Left renal cortex interstitium (tissue), 4 donors: ENCODE results near the gene FILIP1. TPM values are rescaled to one million over a fixed set of nuclear protein-coding genes. Genes with fewer than 3 reads are reported as not detected.

Source experiments
- DNase-seq, 4 donors: peaks; one replicate each; pipeline ENCODE4 v3.0.0-alpha.2; 2013; ENCODE audit warnings: low read depth in 4 of 4, low spot score in 2 of 4, missing footprints in 1 of 4
- polyA plus RNA-seq, 4 donors: library from polyadenylated mRNA; unstranded; fragments of 120-200 nt; gene quantifications; one replicate each; pipeline ENCODE4 v1.2.1, GENCODE V29; 2013; ENCODE audit not compliant: insufficient read length in 4 of 4

FILIP1 gene
- polyA plus RNA-seq, 4 donors: 2.4 to 3.2 (median 3.0) TPM

GRCh38 chr6:75349262-75349984 lies 144.2 kb downstream of the FILIP1 start:
- peak in 1 of 4 donors; percentile 26 for DNase-seq

- DNase-seq: no peak
These were observed 144.7 kb downstream of the FILIP1 start for GRCh38 chr6:75348882-75349261.

- no peak for DNase-seq
These were observed 145.5 kb downstream of the FILIP1 start for GRCh38 chr6:75347898-75348610.

GRCh38 chr6:75345413-75345812 lies 148.2 kb downstream of the FILIP1 start:
- no peak for DNase-seq

GRCh38 chr6:75344455-75344854 lies 149.1 kb downstream of the FILIP1 start:
- DNase-seq: no peak

GRCh38 chr6:75344021-75344420 lies 149.6 kb downstream of the FILIP1 start:
- no peak for DNase-seq

DNA sequence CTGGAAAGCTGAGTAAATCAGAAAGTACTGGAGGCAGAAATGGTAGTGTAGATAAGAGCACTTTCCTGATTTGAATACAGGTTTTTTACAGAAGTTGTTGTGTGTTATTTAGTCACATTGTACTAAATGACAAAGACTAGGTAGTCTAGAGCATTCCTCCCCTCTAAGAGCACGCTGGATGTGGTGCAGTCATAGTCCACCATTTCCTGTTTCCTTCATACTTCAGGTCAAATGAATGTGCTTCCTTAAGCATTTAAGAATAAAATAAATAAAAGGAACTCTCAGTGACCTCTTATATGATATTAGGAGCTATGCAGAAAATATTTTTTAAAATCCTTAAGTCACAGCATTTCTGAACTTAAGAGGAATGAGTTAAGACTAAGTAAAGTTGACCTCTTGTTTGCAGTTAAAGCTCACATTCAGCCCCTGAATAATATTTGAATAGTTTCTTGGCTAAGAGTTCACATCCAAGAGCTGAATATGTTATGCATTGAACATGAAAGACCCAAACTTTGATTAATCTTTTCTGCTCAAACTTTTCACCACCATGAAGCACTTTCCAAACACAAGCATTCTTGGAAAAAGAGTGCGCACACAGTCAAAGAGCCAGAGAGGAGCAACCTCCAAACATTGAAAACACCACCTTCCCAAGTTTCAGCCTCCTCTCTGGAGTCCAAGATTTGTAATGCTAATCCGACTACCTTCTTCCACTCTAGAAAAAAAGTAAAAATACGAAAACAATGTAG lies 155.6 kb downstream of the FILIP1 start:
- no peak for DNase-seq

DNA sequence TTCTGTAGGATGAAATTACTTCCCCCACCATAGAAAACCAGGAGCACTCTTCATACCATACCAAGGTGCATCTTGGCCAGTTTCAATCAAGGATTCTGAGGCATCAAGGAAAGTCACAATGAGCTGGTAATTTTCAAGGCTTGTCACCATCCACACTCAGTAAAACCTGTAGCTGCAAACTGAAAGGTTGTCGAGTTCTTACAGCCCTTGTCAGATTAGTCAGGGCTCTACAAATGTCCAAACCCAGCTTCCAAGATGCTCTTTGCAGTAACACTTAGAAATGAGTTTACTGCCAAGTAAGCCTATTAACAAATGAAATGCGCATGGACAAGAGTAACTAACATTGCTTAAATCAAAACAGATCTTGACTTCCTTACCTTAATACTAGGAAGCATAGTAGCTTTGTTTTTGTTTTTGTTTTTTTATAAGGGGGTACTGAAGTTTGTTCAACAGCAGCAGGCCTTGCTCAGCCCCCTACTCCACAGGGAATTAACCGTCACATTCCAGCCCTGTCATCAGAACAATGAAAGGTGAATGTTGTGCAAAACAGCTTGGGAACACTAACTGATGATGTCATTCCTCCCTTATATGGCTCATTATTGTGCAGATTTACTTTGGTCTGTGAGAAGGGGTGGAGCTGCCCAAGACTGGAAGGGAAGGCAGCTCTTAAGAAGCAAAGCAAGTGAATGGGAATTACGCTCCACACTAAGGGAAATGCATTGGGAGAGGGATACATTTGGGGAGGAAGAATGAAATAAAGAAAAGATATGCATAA lies 159.1 kb downstream of the FILIP1 start:
- no peak for DNase-seq

DNA sequence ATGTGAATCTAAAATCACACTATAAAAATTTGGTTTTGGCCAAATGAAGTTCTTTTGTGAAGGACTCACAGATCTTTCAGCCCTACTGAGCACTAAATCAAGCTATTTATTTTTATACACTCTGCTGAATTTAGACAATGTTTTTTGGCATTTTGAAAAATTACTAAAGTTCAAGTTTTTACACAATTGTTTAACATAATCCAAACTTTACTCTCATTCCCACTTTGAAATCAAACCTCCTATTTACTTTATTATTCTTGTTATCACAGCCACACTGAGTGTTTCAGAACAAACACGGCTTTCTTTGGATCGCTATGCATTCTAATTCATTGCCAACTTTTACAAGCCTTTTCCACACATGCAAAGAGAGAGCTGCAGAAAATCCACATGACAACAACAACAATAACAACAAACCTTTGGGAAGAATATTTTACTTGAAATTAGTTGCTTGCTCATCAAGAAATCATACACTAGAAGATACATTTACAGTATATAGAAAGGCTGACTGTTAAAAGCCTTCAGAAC lies 159.9 kb downstream of the FILIP1 start:
- DNase-seq: no peak

- DNase-seq: no peak
These were observed 162.4 kb downstream of the FILIP1 start for GRCh38 chr6:75331151-75331550.

GRCh38 chr6:75329703-75330102 lies 163.9 kb downstream of the FILIP1 start:
- DNase-seq: no peak

- no peak for DNase-seq
These were observed 165.8 kb downstream of the FILIP1 start for GRCh38 chr6:75327807-75328206.

GRCh38 chr6:75326557-75327258 lies 166.9 kb downstream of the FILIP1 start:
- no peak for DNase-seq

DNA sequence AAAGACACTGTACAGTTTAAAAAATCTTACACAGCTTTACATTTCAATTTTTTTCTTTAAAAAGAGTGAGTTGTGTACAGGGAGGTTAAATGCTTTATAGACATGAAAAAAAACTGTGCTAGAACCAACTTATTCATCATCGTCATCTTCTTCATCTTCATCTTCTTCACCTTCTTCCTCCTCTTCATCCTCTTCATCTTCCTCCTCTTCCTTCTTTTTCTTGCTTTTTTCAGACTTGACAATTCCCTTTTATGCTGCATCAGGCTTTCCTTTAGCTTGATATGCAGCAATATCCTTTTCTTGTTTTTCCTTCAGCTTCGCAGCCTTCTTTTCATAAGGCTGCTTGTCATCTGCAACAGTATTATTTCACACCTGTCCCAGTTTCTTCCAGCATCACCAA lies 174.7 kb downstream of the FILIP1 start:
- no peak for DNase-seq

DNA sequence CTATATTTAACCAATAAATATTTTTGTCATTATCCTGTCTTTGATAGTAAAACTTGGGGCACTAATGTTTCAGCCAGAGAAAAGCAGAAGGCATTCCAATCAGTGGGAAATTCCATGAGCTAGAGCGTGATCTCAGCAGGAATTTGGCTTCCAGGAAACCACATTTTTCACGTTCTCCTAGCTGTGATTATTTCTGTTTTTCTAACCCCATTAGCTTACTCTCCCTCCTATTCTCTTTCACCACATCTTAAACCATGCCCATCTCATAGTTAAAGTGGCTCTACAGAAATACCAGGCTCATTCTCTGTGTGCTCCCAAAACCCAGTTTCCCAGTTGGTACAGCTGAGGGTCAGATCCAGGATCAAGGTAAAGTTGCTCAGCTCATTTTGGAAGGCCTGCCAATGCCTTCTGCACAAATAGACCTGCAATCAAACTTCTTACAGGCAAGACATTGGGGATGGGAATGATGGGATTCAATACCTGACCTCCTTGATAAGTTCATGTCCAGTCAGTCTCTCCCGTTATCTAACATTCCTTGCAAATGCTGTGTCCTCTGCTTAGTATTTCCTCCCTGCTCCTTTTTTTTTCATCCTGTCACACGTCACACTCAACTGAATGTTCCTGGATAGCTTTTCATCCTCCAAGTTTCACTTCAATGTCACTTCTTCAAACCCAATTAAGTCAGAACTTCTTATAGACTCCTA lies 175.9 kb downstream of the FILIP1 start:
- no peak for DNase-seq

DNA sequence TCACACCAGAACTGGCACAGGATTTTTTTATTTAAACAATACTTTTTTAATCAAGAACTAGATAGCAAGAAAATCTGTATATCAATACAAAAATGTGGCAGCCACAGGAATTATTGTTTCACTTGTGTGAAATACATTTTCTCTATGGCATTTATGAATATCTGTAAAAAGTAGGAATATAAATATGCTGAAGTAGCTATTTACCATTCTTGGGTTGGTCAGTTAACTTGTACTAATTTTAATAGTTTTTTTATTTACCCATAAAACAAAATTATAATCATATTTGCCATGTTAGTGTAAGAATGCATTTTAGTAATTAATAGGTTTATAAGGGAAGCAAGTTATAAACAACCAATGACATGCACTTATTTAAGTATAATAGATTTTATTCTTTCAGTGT lies 177.6 kb downstream of the FILIP1 start:
- no peak for DNase-seq

GRCh38 chr6:75308250-75308988 lies 185.2 kb downstream of the FILIP1 start:
- no peak for DNase-seq

DNA sequence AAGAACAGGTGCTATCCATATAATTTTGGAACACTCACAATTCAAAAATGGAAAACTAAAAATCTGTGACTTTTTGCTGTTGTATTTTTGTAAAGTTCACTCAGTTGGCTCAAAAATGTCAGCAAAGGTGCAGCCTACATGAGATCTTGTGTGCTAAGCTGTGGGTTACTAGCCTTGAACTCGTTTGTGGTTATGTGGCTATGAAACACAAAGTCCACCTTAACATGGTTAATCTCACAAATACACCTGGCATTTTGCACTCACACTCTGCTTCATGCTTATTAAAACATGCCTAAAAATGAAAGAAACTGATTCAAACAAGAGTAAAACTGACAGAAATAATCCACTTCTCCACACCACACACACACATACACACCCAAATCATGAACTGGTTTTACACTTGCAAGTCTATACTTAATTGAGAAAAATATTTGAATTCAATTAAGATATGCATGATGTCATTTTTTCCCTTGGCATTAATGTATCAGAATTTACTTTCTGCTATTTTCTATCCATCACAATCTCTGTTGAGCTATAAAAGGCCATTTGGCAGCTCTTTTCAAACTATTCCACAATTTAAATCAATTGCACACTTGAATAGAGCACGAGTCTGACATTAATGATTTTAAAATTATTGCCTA lies 186.1 kb downstream of the FILIP1 start:
- DNase-seq: no peak
